ENCODE measurements around the gene STPG1.

The STPG1 gene

GRCh38 chr1:24457866-24458265 is 44.3 kb upstream of the STPG1 start:
- H3K27ac ChIP-seq (ENCODE audit: extremely low read depth, low read depth, low read length), result no peak overlapping the region
- no peaks in the 10 kb centered on the region for H3K9me3 ChIP-seq (ENCODE audit: control insufficient read depth, insufficient read depth, low read depth, low read length)
- peaks cover 3 to 72% of the 10 kb centered on the region in 2 experiments for H3K36me3 ChIP-seq (ENCODE audit: control insufficient read depth in 2 of 2, insufficient read depth in 1 of 2, low read length in 2 of 2)
- ChIA-PET POLR2A (no interaction called here), CTCF (interaction anchor here (0.9 kb wide), 1 partner anchor 9 kb away, joined by 3 read pairs; no protein-coding TSS in a partner anchor)
- TF ChIP-seq KLF8 (tag by site-specific recombination; IDR thresholded peaks at IDR 0.05) (no peak), ZNF146 (tag by site-specific recombination; IDR thresholded peaks at IDR 0.05) (no peak), ZNF174 (tag by site-specific recombination; IDR thresholded peaks at IDR 0.05) (no peak), ZFP41 (tag by site-specific recombination; IDR thresholded peaks at IDR 0.05; ENCODE audit: borderline replicate concordance) (no peak), ZBTB49 (tag by site-specific recombination; IDR thresholded peaks at IDR 0.05; ENCODE audit: low read depth) (no peak), ZNF529 (tag by site-specific recombination; IDR thresholded peaks at IDR 0.05; ENCODE audit: insufficient replicate concordance) (no peak), ZNF23 (tag by site-specific recombination; IDR thresholded peaks at IDR 0.05; ENCODE audit: borderline replicate concordance) (no peak), ZNF473 (tag by site-specific recombination; IDR thresholded peaks at IDR 0.05) (no peak), ZNF658 (tag by site-specific recombination; IDR thresholded peaks at IDR 0.05) (no peak), ZNF792 (tag by site-specific recombination; IDR thresholded peaks at IDR 0.05) (no peak), ZNF843 (tag by site-specific recombination; IDR thresholded peaks at IDR 0.05) (no peak), PRDM6 (tag by site-specific recombination; IDR thresholded peaks at IDR 0.05) (no peak), ZNF132 (tag by site-specific recombination; IDR thresholded peaks at IDR 0.05; ENCODE audit: borderline replicate concordance) (no peak), TRIM28 (IDR thresholded peaks at IDR 0.05; ENCODE audit: borderline replicate concordance, low read length) (no peak), ZEB2 (tag by site-specific recombination; IDR thresholded peaks at IDR 0.05) (no peak), ZNF521 (tag by site-specific recombination; IDR thresholded peaks at IDR 0.05) (no peak)
- TF ChIP-seq, protein P1, sequence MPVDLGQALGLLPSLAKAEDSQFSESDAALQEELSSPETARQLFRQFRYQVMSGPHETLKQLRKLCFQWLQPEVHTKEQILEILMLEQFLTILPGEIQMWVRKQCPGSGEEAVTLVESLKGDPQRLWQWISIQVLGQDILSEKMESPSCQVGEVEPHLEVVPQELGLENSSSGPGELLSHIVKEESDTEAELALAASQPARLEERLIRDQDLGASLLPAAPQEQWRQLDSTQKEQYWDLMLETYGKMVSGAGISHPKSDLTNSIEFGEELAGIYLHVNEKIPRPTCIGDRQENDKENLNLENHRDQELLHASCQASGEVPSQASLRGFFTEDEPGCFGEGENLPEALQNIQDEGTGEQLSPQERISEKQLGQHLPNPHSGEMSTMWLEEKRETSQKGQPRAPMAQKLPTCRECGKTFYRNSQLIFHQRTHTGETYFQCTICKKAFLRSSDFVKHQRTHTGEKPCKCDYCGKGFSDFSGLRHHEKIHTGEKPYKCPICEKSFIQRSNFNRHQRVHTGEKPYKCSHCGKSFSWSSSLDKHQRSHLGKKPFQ (tag by site-specific recombination; IDR thresholded peaks at IDR 0.05), result no peak
- TF ChIP-seq, protein P2, sequence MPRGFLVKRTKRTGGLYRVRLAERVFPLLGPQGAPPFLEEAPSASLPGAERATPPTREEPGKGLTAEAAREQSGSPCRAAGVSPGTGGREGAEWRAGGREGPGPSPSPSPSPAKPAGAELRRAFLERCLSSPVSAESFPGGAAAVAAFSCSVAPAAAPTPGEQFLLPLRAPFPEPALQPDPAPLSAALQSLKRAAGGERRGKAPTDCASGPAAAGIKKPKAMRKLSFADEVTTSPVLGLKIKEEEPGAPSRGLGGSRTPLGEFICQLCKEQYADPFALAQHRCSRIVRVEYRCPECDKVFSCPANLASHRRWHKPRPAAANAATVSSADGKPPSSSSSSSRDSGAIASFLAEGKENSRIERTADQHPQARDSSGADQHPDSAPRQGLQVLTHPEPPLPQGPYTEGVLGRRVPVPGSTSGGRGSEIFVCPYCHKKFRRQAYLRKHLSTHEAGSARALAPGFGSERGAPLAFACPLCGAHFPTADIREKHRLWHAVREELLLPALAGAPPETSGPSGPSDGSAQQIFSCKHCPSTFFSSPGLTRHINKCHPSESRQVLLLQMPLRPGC (tag by site-specific recombination; IDR thresholded peaks at IDR 0.05), result no peak
- TF ChIP-seq, protein P3, sequence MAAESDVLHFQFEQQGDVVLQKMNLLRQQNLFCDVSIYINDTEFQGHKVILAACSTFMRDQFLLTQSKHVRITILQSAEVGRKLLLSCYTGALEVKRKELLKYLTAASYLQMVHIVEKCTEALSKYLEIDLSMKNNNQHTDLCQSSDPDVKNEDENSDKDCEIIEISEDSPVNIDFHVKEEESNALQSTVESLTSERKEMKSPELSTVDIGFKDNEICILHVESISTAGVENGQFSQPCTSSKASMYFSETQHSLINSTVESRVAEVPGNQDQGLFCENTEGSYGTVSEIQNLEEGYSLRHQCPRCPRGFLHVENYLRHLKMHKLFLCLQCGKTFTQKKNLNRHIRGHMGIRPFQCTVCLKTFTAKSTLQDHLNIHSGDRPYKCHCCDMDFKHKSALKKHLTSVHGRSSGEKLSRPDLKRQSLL (tag by site-specific recombination; IDR thresholded peaks at IDR 0.05), result no peak
- H3K4me1 ChIP-seq (ENCODE audit: control insufficient read depth, insufficient read depth, low read length), result no peaks in the 10 kb centered on the region
- H3K4me3 ChIP-seq (ENCODE audit: low read depth, low read length), result no peak overlapping the region

All from HEK293 (cell line).